Mucosa of stomach (tissue), 1 donor: ENCODE results near the gene TEKT4.
"Not testable (repeated sequence)": the region's sequence is repeated elsewhere in the genome, so short reads cannot be mapped to it uniquely, and the experiment has no call there.

ENCODE experiments used
- H3K27me3 ChIP-seq: one replicate; pipeline ENCODE4 v1.7.0; 2013; ENCODE audit warnings: mild to moderate bottlenecking, low read length; ENCODE audit not compliant: control insufficient read depth, insufficient read depth
- H3K36me3 ChIP-seq: one replicate; pipeline ENCODE4 v1.7.0; 2013; ENCODE audit warnings: low read length; ENCODE audit not compliant: control insufficient read depth, insufficient read depth
- H3K4me1 ChIP-seq: one replicate; pipeline ENCODE4 v1.7.0; 2013; ENCODE audit warnings: mild to moderate bottlenecking, low read length; ENCODE audit not compliant: control insufficient read depth, insufficient read depth
- H3K4me3 ChIP-seq: one replicate; pipeline ENCODE4 v1.7.0; 2013; ENCODE audit warnings: low read length
- H3K9ac ChIP-seq: one replicate; pipeline ENCODE4 v1.7.0; 2013; ENCODE audit warnings: mild to moderate bottlenecking, low read length, moderate library complexity
- H3K9me3 ChIP-seq: one replicate; pipeline ENCODE4 v1.7.0; 2013; ENCODE audit warnings: mild to moderate bottlenecking, low read length, moderate library complexity; ENCODE audit not compliant: control insufficient read depth
- donor health status: Pancreatic carcinoma.

The TEKT4 gene

GRCh38 chr2:94872088-94872618 is 923 bp downstream of the TEKT4 start:
- Histone ChIP-seq H3K9me3 (no peaks in the 10 kb centered on the region), H3K9ac (no peak overlapping the region), H3K36me3 (no peaks in the 10 kb centered on the region), H3K4me3 (no peak overlapping the region), H3K27me3 (peaks cover 31% of the 10 kb centered on the region), H3K4me1 (no peaks in the 10 kb centered on the region)

DNA sequence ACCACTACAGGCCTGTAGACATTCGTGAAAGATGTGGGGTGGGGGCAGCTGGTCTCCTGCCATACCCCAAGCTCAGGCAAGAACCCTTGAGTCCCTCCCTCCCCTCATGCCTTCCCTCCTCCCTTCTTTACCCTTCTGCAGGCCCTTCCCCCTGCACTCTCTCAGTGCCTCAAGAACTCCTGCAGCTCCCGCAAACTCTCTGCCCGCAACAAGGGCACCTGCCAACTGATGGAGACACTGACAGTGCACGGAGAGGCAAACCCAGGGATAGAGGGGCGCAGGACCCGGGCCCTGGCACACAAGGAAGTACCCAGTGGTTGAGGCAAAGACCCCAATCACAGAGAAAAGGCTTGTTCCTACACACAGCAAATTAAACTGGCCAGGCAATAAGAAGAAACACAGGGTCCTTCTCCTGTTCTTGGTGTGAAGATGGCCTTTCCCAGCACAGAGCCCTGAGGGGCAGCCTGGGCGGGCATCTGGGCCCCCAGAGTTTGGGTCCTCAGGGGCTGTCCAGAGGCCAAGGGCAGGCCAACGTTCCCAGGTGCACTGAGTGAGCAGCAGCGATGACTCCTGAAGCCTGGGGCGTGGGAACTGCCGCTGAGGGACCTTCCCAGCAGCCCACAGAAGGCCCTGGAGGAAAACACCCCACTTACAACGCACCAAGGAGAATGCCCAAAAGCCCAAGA is 1.6 kb downstream of the TEKT4 start:
- Histone ChIP-seq H3K36me3 (no peaks in the 10 kb centered on the region), H3K9ac (no peak overlapping the region), H3K27me3 (peaks cover 31% of the 10 kb centered on the region), H3K4me3 (no peak overlapping the region), H3K4me1 (no peaks in the 10 kb centered on the region), H3K9me3 (no peaks in the 10 kb centered on the region)

DNA sequence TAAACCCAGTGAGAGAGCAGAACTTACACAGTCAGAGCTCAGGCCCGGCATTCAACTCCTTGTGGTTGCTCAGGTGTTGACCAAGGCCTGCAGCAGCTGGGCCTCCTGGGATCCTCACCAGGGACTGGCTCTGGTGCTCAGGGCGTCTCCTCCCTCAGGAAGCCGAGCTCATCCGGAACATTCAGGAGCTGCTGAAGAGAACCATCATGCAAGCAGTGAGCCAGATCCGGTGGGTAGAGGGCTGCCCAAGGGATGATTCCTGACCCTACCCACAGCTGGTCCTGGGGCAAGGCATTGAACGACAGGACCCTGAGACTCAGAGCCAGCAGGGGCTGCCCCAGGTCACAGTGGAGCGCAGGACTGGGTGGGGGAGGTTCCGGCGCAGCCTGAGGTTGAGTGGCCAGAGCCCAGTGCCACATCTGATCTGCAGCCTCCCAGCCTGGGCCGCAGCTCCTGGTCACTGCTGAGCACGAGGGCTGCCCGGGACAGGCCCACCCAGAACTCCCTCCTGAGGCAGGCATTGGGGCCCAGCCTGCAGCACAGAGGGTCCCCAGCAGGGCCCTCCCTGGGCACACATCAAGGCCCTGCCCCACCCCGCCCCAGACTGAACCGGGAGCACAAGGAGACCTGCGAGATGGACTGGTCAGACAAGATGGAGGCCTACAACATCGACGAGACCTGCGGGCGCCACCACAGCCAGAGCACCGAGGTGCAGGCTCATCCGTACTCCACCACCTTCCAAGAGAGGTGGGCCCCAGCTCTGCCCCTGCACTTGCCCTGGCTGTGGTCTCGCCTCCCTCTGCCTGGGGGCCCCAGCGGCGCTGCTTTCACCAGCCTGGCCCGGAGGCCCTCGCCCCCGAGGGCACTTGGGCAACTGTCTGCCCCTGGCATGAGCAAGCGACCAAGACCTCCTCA is 2.4 kb downstream of the TEKT4 start:
- Histone ChIP-seq H3K27me3 (peaks cover 31% of the 10 kb centered on the region), H3K9me3 (no peaks in the 10 kb centered on the region), H3K9ac (no peak overlapping the region), H3K36me3 (no peaks in the 10 kb centered on the region), H3K4me1 (no peaks in the 10 kb centered on the region), H3K4me3 (no peak overlapping the region)

GRCh38 chr2:94874277-94874997 is 3.2 kb downstream of the TEKT4 start:
- H3K4me1 ChIP-seq: no peaks in the 10 kb centered on the region
- H3K9me3 ChIP-seq: no peaks in the 10 kb centered on the region
- peaks cover 31% of the 10 kb centered on the region for H3K27me3 ChIP-seq
- no peak overlapping the region for H3K9ac ChIP-seq
- no peak overlapping the region for H3K4me3 ChIP-seq
- H3K36me3 ChIP-seq: no peaks in the 10 kb centered on the region

DNA sequence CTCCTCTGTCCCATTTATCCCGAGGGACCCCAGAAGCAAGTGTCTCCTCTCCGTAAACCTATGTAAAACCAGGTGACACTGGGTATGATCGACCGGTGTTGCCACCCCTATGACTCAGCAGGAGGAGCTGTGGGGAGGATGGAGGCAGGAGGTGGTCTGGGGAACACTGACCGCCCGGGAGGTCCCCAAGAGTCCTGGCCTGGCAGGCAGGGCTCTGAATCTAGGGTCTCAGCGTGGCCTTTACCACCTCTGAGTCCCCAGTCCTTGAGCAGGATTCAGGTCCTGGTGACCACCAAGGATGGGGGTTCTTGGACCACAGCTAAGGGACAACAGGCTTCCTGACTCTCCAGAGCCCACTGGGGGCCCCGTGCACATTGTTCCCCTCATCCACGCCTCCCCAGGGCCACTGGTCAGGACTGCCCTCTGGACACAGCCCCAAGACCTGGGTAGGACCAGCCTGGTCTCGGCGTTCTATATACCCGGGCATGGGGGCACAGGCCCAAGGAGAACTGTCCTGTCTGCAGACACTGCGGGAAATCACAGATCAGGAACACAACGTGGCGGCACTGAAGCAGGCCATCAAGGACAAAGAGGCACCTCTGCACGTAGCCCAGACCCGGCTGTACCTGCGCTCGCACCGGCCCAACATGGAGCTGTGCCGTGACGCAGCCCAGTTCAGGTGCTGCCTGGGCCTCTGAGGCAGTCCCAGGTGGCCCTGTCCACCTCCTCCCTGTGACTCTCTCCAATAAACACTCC is 4.0 kb downstream of the TEKT4 start:
- H3K4me1 ChIP-seq: no peaks in the 10 kb centered on the region
- H3K9ac ChIP-seq: no peak overlapping the region
- no peaks in the 10 kb centered on the region for H3K9me3 ChIP-seq
- peaks cover 31% of the 10 kb centered on the region for H3K27me3 ChIP-seq
- no peaks in the 10 kb centered on the region for H3K36me3 ChIP-seq
- no peak overlapping the region for H3K4me3 ChIP-seq

- peaks cover 26% of the 10 kb centered on the region for H3K27me3 ChIP-seq
- no peak overlapping the region for H3K4me3 ChIP-seq
- H3K4me1 ChIP-seq: no peaks in the 10 kb centered on the region
Measured at GRCh38 chr2:94875820-94876522, 4.7 kb downstream of the TEKT4 start.

GRCh38 chr2:94876523-94876863 is 5.3 kb downstream of the TEKT4 start:
- Histone ChIP-seq H3K9me3 (no peaks in the 10 kb centered on the region), H3K4me1 (no peaks in the 10 kb centered on the region), H3K27me3 (peaks cover 21% of the 10 kb centered on the region), H3K36me3 (no peaks in the 10 kb centered on the region), H3K4me3 (no peak overlapping the region), H3K9ac (no peak overlapping the region)

More at GRCh38 chr2:94875820-94876522, 4.7 kb downstream of the TEKT4 start:
- Histone ChIP-seq H3K9me3 (no peaks in the 10 kb centered on the region), H3K9ac (no peak overlapping the region), H3K36me3 (no peaks in the 10 kb centered on the region)

GRCh38 chr2:94877129-94877528 is 5.9 kb downstream of the TEKT4 start:
- Histone ChIP-seq H3K4me1 (no peaks in the 10 kb centered on the region), H3K27me3 (peaks cover 16% of the 10 kb centered on the region), H3K9ac (no peak overlapping the region), H3K4me3 (no peak overlapping the region), H3K36me3 (no peaks in the 10 kb centered on the region), H3K9me3 (no peaks in the 10 kb centered on the region)

DNA sequence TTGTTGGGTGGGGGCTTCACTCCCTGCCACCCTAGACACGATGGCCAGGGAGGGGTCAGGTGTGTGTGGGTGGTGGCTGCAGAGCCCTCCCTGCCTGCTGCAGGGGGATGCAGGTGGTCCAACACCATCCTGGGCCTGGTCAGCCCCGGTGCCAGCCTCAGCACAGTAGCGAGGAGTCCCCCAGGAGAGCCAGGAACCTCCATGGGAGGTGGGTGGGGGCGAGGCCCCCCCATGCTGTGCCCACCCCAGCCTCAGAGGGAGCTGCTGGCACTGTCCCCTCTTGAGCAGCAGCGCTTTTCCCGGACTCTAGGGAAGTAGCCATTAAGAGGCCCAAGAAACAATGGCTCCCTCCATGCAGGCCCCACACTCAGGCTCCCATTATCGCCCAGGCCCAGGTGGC is 7.3 kb downstream of the TEKT4 start:
- H3K36me3 ChIP-seq, H3K9ac ChIP-seq, H3K4me1 ChIP-seq, H3K9me3 ChIP-seq, H3K27me3 ChIP-seq, H3K4me3 ChIP-seq: not testable (repeated sequence)

- Histone ChIP-seq H3K27me3 (peaks cover 2% of the 10 kb centered on the region), H3K4me3 (no peak overlapping the region), H3K9me3 (no peaks in the 10 kb centered on the region), H3K36me3 (no peaks in the 10 kb centered on the region), H3K9ac (no peak overlapping the region), H3K4me1 (no peaks in the 10 kb centered on the region)
Measured at GRCh38 chr2:94879314-94879981, 8.2 kb downstream of the TEKT4 start.

DNA sequence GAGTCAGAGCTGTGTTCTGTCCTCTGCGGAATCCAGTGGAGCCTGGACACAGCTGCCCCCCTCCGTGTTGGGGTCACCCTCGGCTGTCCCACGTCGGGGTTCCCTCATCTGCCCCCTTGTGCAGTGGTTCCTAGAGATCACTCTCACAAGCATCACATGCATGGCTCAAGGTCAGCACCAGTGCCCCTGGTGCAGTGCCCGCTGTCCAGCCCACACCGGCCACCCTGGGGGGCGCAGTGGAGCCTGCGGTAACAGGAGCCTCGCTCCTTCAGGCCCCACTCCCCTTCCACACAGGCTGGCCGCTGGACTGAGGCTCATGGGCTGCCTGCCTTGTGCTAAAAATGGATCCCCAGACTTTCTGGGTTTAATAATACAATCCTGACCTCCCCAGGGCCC is 8.8 kb downstream of the TEKT4 start:
- peaks cover 2% of the 10 kb centered on the region for H3K27me3 ChIP-seq
- no peaks in the 10 kb centered on the region for H3K9me3 ChIP-seq
- no peak overlapping the region for H3K9ac ChIP-seq

More for the DNA sequence above, 8.8 kb downstream of the TEKT4 start:
- Histone ChIP-seq H3K4me1 (no peaks in the 10 kb centered on the region), H3K36me3 (no peaks in the 10 kb centered on the region), H3K4me3 (no peak overlapping the region)
